Left lung (tissue), 10 donors: ENCODE data around the gene TM2D3. TPM values are rescaled to one million over a fixed set of nuclear protein-coding genes. Genes with fewer than 3 reads are reported as not detected.
"Not testable (repeated sequence)": the region's sequence is repeated elsewhere in the genome, so short reads cannot be mapped to it uniquely, and the experiment has no call there.

Experiments
- ATAC-seq: fragments of 200-7000 bp; cut with Tn5 transposase; one replicate; pipeline ENCODE4 v1.9.1; 2020; ENCODE audit warnings: moderate library complexity
- DNase-seq, 4 donors: peaks; one replicate each; pipeline ENCODE4 v3.0.0-alpha.2; 2013 to 2020
- H3K27ac ChIP-seq, 2 donors: fragments of 200-600 bp; sonication (generic) in 1 of 2; one replicate each; pipeline versions ENCODE4 v1.5.0 to v1.8.0; 2020 to 2021
- H3K27me3 ChIP-seq, 2 donors: fragments of 200-600 bp; sonication (generic) in 1 of 2; one replicate each; pipeline versions ENCODE4 v1.5.0 to v1.8.0; 2020 to 2021
- H3K36me3 ChIP-seq, 2 donors: fragments of 200-600 bp; sonication (generic) in 1 of 2; one replicate each; pipeline versions ENCODE4 v1.5.0 to v1.8.0; 2020 to 2021
- H3K4me1 ChIP-seq, 2 donors: fragments of 200-600 bp; one replicate each; pipeline ENCODE4 v1.8.0; 2021
- H3K4me3 ChIP-seq, 2 donors: fragments of 200-600 bp; sonication (generic) in 1 of 2; one replicate each; pipeline versions ENCODE4 v1.5.0 to v1.8.0; 2020 to 2021; ENCODE audit warnings: mild to moderate bottlenecking in 1 of 2
- H3K9me3 ChIP-seq, 2 donors: fragments of 200-600 bp; sonication (generic) in 1 of 2; one replicate each; pipeline versions ENCODE4 v1.5.0 to v1.8.0; 2020 to 2021
- CTCF ChIP-seq, 2 donors: fragments of 200-600 bp; sonication (generic) in 1 of 2; IDR thresholded peaks; one replicate each; pipeline versions ENCODE4 v1.5.0 to v1.8.0; 2021; ENCODE audit warnings: antibody characterized with exemption in 2 of 2
- intact Hi-C, 2 donors: fragments of 100-400 bp; cut with DNase I; formaldehyde crosslinking; loops; one replicate each; pipeline versions ENCODE4 v1.11.2 to v1.14.2; 2022
- polyA plus RNA-seq, 6 donors: library from polyadenylated mRNA; unstranded; fragments of 120-200 nt; gene quantifications; one replicate each; pipeline ENCODE4 v1.2.1, GENCODE V29; 2013; ENCODE audit not compliant: insufficient read length in 6 of 6
- total RNA-seq, 2 donors: library from RNA; stranded (reverse); fragmentation: NEBNext Ultra II Directional; extraction: Animal tissue kit (Norgen Biotek cat#: 25700); gene quantifications; one replicate each; pipeline ENCODE4 v1.2.1, GENCODE V29; 2021
- donor health status: DM: no; HTN: yes; CAD: no.
- donor health status: DM: no; HTN: no; CAD: no.

Gene TM2D3
- total and polyA plus RNA-seq, 8 donors = 43.7 to 67.3 (median 59.9) TPM

- intact Hi-C loops = loop anchor here in 1 of 2 donors (5.0 kb wide), 1 partner anchor 334 kb away; no protein-coding TSS in a partner anchor
- DNase-seq = no peak
- no peak for TF ChIP-seq CTCF (IDR thresholded peaks at IDR 0.05)
Observed at GRCh38 chr15:101635944-101636727, 16.0 kb downstream of the TM2D3 start.

GRCh38 chr15:101633356-101633755 is 18.8 kb downstream of the TM2D3 start:
- no peak for ATAC-seq
- Histone ChIP-seq H3K27ac (no peak overlapping the region), H3K9me3 (no peaks in the 10 kb centered on the region), H3K4me3 (no peak overlapping the region), H3K36me3 (peaks cover 0 to 5% of the 10 kb centered on the region in 2 donors), H3K27me3 (no peaks in the 10 kb centered on the region), H3K4me1 (no peaks in the 10 kb centered on the region)
- intact Hi-C loops = no loop called here
- TF ChIP-seq CTCF (IDR thresholded peaks at IDR 0.05) = no peak
- no peak for DNase-seq

More at GRCh38 chr15:101635944-101636727, 16.0 kb downstream of the TM2D3 start:
- H3K4me3 ChIP-seq = no peak overlapping the region
- H3K27me3 ChIP-seq = no peaks in the 10 kb centered on the region
- H3K9me3 ChIP-seq = no peaks in the 10 kb centered on the region
- no peak overlapping the region for H3K27ac ChIP-seq
- peaks cover 0 to 29% of the 10 kb centered on the region in 2 donors for H3K36me3 ChIP-seq
- peak; percentile 24 for ATAC-seq
- peaks cover 0 to 8% of the 10 kb centered on the region in 2 donors for H3K4me1 ChIP-seq

GRCh38 chr15:101626729-101627128 is 25.5 kb downstream of the TM2D3 start:
- ATAC-seq = not testable (repeated sequence)

GRCh38 chr15:101625980-101626379 is 26.2 kb downstream of the TM2D3 start:
- Histone ChIP-seq H3K27ac (peak overlapping the region in 1 of 2 donors; percentile 65), H3K4me1 (no peaks in the 10 kb centered on the region), H3K4me3 (no peak overlapping the region), H3K36me3 (no peaks in the 10 kb centered on the region), H3K9me3 (peaks cover 0 to 11% of the 10 kb centered on the region in 2 donors), H3K27me3 (no peaks in the 10 kb centered on the region)
- no peak for TF ChIP-seq CTCF (IDR thresholded peaks at IDR 0.05)
- intact Hi-C loops = no loop called here
- no peak for DNase-seq
- no peak for ATAC-seq

More at GRCh38 chr15:101626729-101627128, 25.5 kb downstream of the TM2D3 start:
- DNase-seq, H3K27ac ChIP-seq, H3K27me3 ChIP-seq, intact Hi-C loops, H3K4me3 ChIP-seq, H3K36me3 ChIP-seq, H3K4me1 ChIP-seq: not testable (repeated sequence)
- H3K9me3 ChIP-seq = peaks cover 0 to 11% of the 10 kb centered on the region in 2 donors

- Histone ChIP-seq H3K27ac (peak overlapping the region in 1 of 2 donors; percentile 65), H3K9me3 (peaks cover 0 to 11% of the 10 kb centered on the region in 2 donors), H3K27me3 (no peaks in the 10 kb centered on the region), H3K4me3 (no peak overlapping the region), H3K36me3 (no peaks in the 10 kb centered on the region), H3K4me1 (no peaks in the 10 kb centered on the region)
- ATAC-seq (no peak), DNase-seq (no peak)
- intact Hi-C loops = no loop called here
- no peak for TF ChIP-seq CTCF (IDR thresholded peaks at IDR 0.05)
Observed at GRCh38 chr15:101625184-101625583, 27.0 kb downstream of the TM2D3 start.
